HG02840 (cell line): ENCODE measurements around the gene SH3RF3.
"Not testable (repeated sequence)": the region's sequence is repeated elsewhere in the genome, so short reads cannot be mapped to it uniquely, and the experiment has no call there.

ENCODE experiments used
- ATAC-seq: cut with Tn5 transposase; IDR thresholded peaks from one replicate; pipeline ENCODE4 v1.9.1; 2021; ENCODE audit warnings: mild to moderate bottlenecking, moderate library complexity, moderate number of reproducible peaks; ENCODE audit not compliant: unreplicated experiment, low FRiP score

Gene SH3RF3

GRCh38 chr2:109212836-109213563 lies 84.0 kb downstream of the SH3RF3 start:
- no peak for ATAC-seq

- no peak for ATAC-seq
Observed at GRCh38 chr2:109213646-109214433, 84.8 kb downstream of the SH3RF3 start.

- no peak for ATAC-seq
Observed at GRCh38 chr2:109214651-109215371, 85.8 kb downstream of the SH3RF3 start.

- ATAC-seq, result no peak
Observed at GRCh38 chr2:109215866-109216265, 86.9 kb downstream of the SH3RF3 start.

- ATAC-seq, result no peak
Observed at GRCh38 chr2:109216332-109216731, 87.3 kb downstream of the SH3RF3 start.

- ATAC-seq, result no peak
Observed at GRCh38 chr2:109217362-109218086, 88.5 kb downstream of the SH3RF3 start.

- ATAC-seq, result no peak
Observed at GRCh38 chr2:109218087-109218791, 89.2 kb downstream of the SH3RF3 start.

- no peak for ATAC-seq
Observed at GRCh38 chr2:109218792-109219126, 89.8 kb downstream of the SH3RF3 start.

- no peak for ATAC-seq
Observed at GRCh38 chr2:109220860-109221259, 91.9 kb downstream of the SH3RF3 start.

- not testable (repeated sequence) for ATAC-seq
Observed at GRCh38 chr2:109221316-109221715, 92.3 kb downstream of the SH3RF3 start.

GRCh38 chr2:109222422-109222821 lies 93.4 kb downstream of the SH3RF3 start:
- no peak for ATAC-seq

- no peak for ATAC-seq
Observed at GRCh38 chr2:109222825-109223471, 93.9 kb downstream of the SH3RF3 start.

- no peak for ATAC-seq
Observed at GRCh38 chr2:109223490-109223889, 94.5 kb downstream of the SH3RF3 start.

- ATAC-seq, result not testable (repeated sequence)
Observed at GRCh38 chr2:109224341-109224740, 95.3 kb downstream of the SH3RF3 start.

- no peak for ATAC-seq
Observed at GRCh38 chr2:109225170-109225782, 96.3 kb downstream of the SH3RF3 start.

GRCh38 chr2:109226128-109226527 lies 97.1 kb downstream of the SH3RF3 start:
- ATAC-seq, result no peak

- no peak for ATAC-seq
Observed at GRCh38 chr2:109226622-109227021, 97.6 kb downstream of the SH3RF3 start.

GRCh38 chr2:109229094-109229675 lies 100.2 kb downstream of the SH3RF3 start:
- ATAC-seq, result no peak

GRCh38 chr2:109230941-109231420 lies 102.0 kb downstream of the SH3RF3 start:
- no peak for ATAC-seq
